GM18907 (cell line): Measurements from ENCODE around the gene ITPR1.

Experiments used
- ATAC-seq: cut with Tn5 transposase; IDR thresholded peaks from one replicate; pipeline ENCODE4 v1.9.1; 2021; ENCODE audit warnings: mild to moderate bottlenecking, moderate library complexity; ENCODE audit not compliant: unreplicated experiment

ITPR1 gene

DNA sequence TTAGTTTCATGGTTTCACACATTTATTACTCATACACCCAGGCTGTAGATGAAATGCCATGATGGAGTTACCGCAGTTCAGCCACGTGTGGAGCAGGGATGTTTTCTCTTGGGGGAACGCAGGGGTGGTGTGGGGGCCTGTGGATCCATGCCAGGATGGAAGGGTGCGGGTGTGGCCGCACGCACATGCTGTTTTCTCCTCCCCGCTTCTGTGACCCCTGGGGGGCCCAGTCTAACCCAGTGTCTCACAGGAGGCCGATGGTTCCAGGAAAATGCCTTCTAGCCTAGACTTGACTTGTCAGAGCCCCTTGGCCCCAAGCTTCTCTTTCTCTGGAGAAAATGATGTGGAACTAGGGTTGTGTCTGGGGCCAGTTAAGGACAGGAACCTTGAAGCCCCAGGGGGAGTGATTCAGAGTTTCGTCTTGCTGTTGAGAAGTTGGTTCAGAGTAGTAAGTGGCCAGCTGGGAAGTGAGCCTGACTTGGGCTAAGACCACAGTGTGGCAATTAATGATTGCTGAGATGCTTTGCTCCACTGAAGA is 245.7 kb downstream of the ITPR1 start:
- ATAC-seq, result peak; percentile 70

DNA sequence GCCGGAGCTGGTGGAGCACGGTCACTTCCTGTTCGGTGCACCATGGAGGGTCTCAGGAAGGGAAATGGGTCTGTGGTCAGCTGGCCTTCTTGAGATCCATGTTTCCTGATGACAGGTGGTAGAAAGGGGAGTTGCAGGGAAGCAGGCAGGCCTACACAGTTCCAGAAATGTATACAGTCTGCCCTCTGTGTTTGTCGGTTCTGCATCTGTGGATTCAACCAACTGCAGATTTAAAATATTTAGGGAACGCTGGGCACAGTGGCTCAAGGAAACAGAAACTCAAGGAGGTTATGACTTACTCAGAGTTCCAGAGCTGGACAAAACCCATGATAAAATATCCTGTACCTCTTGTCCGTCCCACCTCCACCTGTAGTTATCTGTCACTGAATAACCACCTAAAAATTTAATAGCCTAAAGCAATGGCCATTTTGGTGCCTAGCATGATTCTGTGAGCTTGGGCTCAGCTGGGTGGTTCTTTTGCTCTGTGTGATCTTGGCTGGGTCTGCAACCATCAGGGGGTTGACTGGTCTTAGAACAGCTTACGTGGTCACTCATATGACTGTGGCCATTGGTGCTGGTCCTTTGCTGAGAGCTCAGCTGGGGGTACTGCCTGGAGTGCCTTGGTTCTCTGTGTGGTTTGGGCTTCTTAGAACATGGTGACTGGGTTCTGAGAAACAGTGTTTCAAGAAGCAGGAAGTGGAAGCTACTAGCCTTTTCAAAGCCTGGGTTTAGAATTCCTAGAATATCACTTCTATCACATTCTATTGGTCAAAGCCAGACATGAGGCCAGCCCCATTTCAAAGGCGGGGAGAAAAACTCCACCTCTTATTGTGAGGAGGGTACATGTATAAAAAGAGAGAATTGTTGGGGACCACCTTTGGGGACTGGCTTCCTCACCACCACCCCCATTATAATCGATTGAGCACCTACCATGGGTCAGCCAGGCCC is 246.4 kb downstream of the ITPR1 start:
- no peak for ATAC-seq

- ATAC-seq, result no peak
These were observed 247.4 kb downstream of the ITPR1 start for GRCh38 chr3:4740397-4741105.

DNA sequence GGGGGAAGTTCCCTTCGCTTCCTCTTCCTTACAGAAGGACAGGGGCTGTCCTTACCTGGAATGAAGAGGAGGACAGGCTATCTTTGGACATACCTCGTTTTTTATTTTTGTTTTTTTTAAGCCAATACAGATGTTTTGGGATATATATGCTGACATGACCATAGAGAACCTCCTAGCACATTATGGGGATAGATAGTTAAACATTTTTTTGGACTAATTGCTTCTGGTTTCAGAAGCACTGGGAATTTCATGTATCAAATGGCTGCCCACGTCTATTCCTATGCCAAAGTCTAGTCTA is 247.9 kb downstream of the ITPR1 start:
- no peak for ATAC-seq

DNA sequence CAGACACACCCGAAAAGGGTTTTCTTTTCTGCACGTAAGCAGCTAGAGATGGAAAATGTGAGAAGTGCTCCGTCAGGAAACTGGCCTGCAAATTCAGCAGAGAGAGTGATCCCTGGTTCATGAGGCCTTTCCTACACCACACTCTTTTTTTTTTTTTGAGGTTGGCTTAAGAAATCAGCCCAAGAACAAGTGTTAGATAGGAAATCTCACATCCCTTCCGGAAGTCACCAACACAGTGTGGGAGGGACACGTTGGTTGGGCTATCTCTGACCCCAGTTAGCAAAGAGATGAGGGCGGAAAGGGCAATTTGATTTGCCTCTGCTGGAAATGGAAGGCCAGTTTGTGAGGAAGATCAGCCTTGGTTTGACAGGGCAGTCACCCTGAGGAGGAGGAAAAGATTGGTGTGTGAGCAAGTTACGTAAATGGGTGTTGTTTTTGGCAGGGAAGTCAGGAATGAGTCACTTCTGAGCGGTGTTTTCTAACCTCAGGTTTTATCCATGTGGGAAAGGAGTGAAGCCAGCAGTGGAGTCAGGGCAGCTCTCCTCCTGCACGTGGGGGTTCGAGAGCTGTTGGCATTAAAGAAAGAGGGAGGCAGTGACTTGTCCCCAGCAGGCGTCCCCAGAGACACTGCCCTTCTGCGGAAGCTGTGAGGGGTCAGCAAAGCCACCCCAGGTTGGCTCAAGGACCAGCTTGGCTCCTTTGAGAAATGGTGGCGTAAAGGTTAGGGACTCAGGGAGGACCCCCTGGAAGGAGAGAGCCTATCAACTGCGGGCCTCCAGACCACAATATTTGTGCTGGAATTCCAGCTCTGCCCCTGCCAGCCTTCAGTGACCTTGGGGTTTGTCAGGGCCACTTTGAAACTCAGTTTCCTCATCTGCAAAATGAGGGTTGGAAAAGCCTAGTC is 248.5 kb downstream of the ITPR1 start:
- no peak for ATAC-seq

DNA sequence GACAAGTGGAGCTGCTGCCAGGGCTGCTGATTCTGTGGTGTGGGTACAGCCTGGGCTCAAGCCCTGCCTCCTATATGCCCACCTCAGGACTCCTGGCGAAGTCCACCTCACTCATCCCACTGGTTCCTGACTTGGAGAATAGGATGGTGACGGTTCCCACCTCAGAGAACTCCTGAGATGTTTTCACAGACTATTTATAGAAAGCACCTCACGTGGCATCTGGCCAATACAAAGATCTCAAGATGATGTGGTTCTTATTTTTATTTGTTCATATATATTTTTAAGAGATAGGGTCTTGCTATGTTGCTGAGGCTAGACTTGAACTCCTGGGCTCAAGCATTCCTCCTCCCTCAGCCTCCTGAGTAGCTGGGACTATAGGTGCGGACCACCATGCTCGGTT is 249.2 kb downstream of the ITPR1 start:
- no peak for ATAC-seq

DNA sequence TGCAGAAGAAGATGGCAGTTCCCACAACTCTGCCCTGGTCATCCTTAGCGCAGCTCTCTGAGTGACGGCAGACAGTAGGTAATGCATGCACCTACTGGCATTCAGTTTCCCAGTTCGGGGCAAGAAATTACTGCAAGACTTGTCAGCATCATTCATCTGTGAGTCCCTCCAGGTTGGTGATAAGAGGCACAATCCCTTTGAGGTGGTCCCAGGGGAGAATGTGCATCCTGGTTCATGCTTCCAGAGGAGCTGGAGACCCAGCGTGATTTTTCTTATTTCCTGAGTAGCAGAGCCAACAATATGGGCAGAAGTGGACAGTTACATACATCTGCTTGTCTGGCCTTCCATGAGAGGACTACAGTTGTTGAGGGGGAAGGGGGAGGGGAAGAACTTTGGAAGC is 250.2 kb downstream of the ITPR1 start:
- ATAC-seq, result no peak

GRCh38 chr3:4744405-4745234 is 251.5 kb downstream of the ITPR1 start:
- no peak for ATAC-seq

DNA sequence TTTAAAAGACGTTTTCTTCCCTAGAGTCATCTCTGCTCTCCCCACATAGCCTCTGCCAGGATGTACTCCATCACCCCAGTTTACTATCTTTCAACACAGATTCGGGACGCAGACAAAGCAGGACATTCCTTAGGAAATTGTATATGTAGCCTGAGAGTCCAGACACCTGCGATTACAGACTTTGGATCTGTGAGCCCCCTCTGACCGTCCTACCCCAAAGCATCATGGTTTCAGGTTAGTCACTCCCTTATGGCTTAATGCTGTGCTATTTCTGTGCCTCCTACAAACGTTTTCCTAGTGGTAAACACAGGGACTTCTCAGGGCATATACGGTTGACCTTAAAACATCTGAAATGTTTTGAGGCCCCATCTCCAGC is 252.1 kb downstream of the ITPR1 start:
- no peak for ATAC-seq

DNA sequence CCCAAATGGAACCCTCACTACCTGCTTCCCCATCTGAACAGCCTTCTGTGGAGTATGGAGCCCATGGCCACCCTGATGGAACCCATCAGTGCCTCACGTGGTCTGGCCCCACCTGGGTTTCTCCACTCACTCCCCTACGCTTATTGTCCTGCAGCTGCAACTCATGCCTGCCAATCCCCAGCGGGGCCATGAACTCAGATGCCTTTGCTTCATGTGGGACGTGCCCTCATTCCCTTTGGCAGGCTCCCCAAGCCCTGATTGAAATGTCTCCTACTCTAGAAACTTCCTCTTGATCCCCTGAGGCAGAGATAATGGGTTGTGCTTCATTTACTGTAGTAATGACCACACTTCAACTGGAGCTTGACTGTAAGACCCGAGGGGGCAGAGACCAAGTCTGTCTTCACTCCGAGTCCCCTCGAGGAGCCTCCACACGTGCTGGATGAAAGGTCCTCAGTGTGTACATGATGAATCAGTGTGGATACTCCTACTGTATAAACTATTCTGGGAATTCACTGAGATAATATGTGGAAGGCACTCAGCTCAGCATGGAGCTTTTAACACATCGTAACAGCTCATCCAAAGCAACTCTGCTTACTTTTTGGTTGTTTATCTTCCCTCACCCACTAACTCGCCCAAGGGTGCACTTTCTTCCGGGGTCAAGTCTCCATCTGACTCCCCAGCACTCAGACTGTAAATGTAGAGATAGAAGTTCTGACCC is 253.3 kb downstream of the ITPR1 start:
- ATAC-seq, result no peak

DNA sequence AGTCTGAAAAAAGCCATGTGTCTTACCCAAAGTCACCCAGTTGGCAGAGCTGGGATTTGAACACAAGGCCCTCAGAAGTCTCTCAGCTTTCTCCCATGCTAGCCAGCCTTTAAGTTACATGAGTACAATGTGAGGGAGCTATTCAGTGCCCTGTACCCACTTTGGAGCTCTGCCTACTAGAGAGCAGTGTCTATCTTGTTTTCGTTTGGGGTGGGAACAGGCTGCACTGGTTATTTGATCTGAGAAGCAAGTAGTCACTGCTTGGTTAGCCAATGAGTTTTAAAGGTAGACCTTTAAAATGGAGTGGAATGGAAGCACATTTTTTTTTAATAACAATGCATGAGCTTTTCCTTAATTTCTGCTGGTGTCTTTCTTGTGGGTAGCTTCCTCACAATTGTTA is 255.0 kb downstream of the ITPR1 start:
- ATAC-seq, result no peak

GRCh38 chr3:4748701-4749378 is 255.7 kb downstream of the ITPR1 start:
- ATAC-seq, result peak; percentile 35

DNA sequence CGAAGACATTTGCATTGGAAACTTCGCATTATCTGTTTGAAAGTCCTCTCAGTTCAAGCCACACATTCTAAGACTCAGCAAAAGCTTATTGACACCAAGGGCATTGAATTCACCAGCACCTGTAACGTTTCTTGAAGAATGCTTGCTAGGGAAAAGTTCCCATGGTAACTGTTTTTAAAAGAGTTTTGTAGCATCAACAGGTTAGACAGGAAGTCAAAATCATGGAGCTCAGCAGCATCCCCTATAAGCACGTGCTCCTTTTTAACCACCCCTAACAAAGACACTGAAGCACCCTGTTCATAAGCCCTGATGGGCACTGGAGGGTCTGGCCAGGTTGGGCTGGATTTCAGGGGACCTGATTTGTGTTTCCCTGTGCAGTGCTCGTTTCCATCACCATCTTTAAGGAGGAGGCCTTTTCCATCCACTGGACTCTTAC is 256.4 kb downstream of the ITPR1 start:
- ATAC-seq, result no peak

DNA sequence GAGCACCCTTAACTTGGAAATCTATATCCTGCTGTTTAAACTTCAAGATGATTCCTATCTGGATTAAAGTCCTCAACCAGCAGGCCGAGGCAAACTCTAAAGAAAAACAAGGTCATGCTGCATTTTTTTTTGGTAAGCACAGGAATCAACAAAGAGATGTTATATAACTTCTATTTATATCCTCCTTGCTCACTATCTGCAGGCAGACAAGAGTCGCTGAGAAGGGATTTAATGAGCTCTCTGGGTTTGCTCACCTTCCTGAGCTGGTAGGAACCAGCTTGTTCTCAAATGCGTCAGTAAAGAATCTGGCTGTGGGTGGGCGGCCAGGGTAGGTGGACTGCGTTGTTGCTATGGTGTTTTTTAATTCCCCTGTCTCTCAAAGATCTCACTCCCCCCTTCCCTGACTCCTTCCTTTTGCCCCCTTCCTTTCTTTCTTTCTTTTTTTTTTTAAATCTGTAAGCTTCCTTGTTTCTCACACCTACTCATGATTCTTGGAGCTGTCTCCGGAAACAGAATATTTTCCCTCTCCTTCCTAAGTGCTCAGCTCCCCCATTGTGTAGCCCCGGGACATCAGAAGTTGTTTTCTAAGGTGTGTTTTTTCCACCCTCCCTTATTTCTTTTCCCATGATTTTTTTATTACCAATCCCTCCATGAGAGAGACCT is 257.3 kb downstream of the ITPR1 start:
- no peak for ATAC-seq

DNA sequence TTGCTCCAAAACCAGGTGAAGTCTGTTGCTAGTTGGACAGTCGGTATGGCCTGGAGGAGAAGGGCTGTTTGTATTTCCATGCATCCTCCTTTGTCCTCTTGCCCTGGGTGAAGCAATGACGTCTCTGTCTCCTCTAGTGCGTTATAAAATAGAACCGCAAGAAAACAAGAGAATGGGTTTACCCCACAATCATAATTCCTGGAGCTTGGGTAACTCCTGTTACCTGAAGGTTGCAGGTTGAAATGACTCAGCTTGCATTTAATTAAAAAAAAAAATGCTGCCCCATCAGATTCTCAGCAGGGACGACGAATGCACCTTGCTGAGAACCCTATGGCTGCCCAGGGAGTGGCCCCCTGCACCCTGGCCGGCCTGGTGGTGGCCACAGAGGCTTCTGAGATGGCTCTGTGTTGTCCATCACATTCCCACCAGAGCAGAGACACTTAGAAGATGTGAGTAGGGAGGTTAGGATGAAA is 257.9 kb downstream of the ITPR1 start:
- no peak for ATAC-seq

DNA sequence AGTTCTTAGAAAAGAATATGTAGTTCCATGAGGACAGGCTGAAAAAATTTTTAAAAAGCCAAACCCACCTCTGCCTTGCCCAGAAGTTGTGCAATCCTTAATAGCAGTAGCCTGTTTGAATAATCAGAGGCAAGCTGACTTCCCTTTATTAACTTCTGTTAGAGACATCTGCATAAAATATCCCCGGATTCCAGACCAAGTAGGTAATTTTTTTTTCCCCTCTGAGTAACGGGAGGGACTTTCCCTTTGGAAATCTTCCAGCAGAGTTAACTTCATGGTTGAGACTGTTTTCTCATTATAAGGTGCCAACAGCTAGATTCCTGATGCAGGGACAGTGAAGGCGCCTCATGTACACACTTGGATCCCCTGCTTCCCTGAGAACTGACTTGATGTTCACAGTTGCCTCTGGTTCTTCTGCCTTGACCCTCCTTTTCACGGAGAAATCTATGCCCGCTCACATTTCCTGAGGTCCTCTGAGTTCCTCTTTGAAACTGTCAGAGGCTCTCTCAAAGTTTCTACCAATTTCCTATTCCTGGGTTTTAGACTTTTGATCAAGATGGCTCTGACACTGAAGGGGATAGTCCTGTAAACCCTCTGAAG is 258.5 kb downstream of the ITPR1 start:
- ATAC-seq, result no peak

GRCh38 chr3:4752201-4753072 is 259.3 kb downstream of the ITPR1 start:
- peak; percentile 32 for ATAC-seq
